G401.6 (cell line): ENCODE data around the gene EYA4.
"Not testable (repeated sequence)": the region's sequence is repeated elsewhere in the genome, so short reads cannot be mapped to it uniquely, and the experiment has no call there.

Experiments used
- FAIRE-seq: peaks from 2 replicates; lab custom pipeline; 2012; peaks lifted over from hg19 to GRCh38; lab: Jason Lieb, UNC

The EYA4 gene

GRCh38 chr6:133532908-133533307 is 291.8 kb downstream of the EYA4 start:
- FAIRE-seq: no peak

GRCh38 chr6:133539502-133540259 is 298.5 kb downstream of the EYA4 start:
- FAIRE-seq: no peak

GRCh38 chr6:133540361-133540760 is 299.2 kb downstream of the EYA4 start:
- FAIRE-seq: no peak

GRCh38 chr6:133541040-133541439 is 299.9 kb downstream of the EYA4 start:
- no peak for FAIRE-seq

GRCh38 chr6:133542056-133542821 is 301.1 kb downstream of the EYA4 start:
- FAIRE-seq: no peak

GRCh38 chr6:133544419-133544818 is 303.3 kb downstream of the EYA4 start:
- no peak for FAIRE-seq

GRCh38 chr6:133546098-133546497 is 304.9 kb downstream of the EYA4 start:
- no peak for FAIRE-seq

GRCh38 chr6:133547136-133547535 is 306.0 kb downstream of the EYA4 start:
- no peak for FAIRE-seq

GRCh38 chr6:133548423-133549159 is 307.4 kb downstream of the EYA4 start:
- no peak for FAIRE-seq

- no peak for FAIRE-seq
These were observed 308.2 kb downstream of the EYA4 start for GRCh38 chr6:133549371-133549801.

- no peak for FAIRE-seq
These were observed 308.9 kb downstream of the EYA4 start for GRCh38 chr6:133550026-133550425.

GRCh38 chr6:133551436-133551835 is 310.3 kb downstream of the EYA4 start:
- no peak for FAIRE-seq

GRCh38 chr6:133551847-133552341 is 310.7 kb downstream of the EYA4 start:
- FAIRE-seq: no peak

GRCh38 chr6:133553652-133554051 is 312.5 kb downstream of the EYA4 start:
- peak; percentile 63 for FAIRE-seq

- FAIRE-seq: not testable (repeated sequence)
These were observed 313.0 kb downstream of the EYA4 start for GRCh38 chr6:133554121-133554520.

GRCh38 chr6:133555685-133556084 is 314.5 kb downstream of the EYA4 start:
- FAIRE-seq: no peak

GRCh38 chr6:133559926-133560325 is 318.8 kb downstream of the EYA4 start:
- FAIRE-seq: no peak

- no peak for FAIRE-seq
These were observed 326.5 kb downstream of the EYA4 start for GRCh38 chr6:133567636-133568035.

- peak; percentile 67 for FAIRE-seq
These were observed 328.1 kb downstream of the EYA4 start for GRCh38 chr6:133568970-133569889.

- no peak for FAIRE-seq
These were observed 330.5 kb downstream of the EYA4 start for GRCh38 chr6:133571681-133572080.

GRCh38 chr6:133577851-133578250 is 336.7 kb downstream of the EYA4 start:
- FAIRE-seq: no peak
